K562 (cell line): ENCODE measurements around the gene SYMPK. TPM values are rescaled to one million over a fixed set of nuclear protein-coding genes. Genes with fewer than 3 reads are reported as not detected.

Experiments
- E2F3 ChIP-seq: fragments of 250-450 bp; sonication (Bioruptor Pico); IDR thresholded peaks from 2 replicates; pipeline ENCODE4 v1.4.0; 2020; ENCODE audit warnings: mild to moderate bottlenecking
- MGA ChIP-seq: fragments of 450-650 bp; IDR thresholded peaks from 2 replicates; pipeline ENCODE4 v1.6.1; 2016; ENCODE audit warnings: mild to moderate bottlenecking, moderate library complexity
- NCOA4 ChIP-seq: fragments of 450-650 bp; IDR thresholded peaks from 2 replicates; pipeline ENCODE4 v1.6.1; 2018; ENCODE audit warnings: mild to moderate bottlenecking; ENCODE audit not compliant: partially characterized antibody
- REST ChIP-seq, 2 experiments: fragments of 450-650 bp; formaldehyde crosslinking in 1 of 2; IDR thresholded peaks; 2 replicates each; pipeline versions ENCODE4 v1.4.0 to v1.6.1; 2014 to 2020; ENCODE audit warnings: mild to moderate bottlenecking in 2 of 2, borderline replicate concordance in 1 of 2, low read depth in 1 of 2
- ZNF311 ChIP-seq: fragments of 250-450 bp; sonication (Bioruptor Pico); IDR thresholded peaks from 2 replicates; pipeline ENCODE4 v1.4.0; 2020; ENCODE audit warnings: mild to moderate bottlenecking, moderate library complexity
- ZNF583 ChIP-seq: fragments of 250-450 bp; sonication (Bioruptor Pico); IDR thresholded peaks from 2 replicates; pipeline ENCODE4 v1.4.0; 2020
- polyA plus RNA-seq, 8 experiments: library from polyadenylated mRNA; depleted of rRNA in 4 of 8; stranded (reverse) in 5 of 8; unstranded in 3 of 8; fragments of >200 nt; fragmentation: Nextera tagmentation in 2 of 8; fragmentation: Illumina TruSeq in 1 of 8; extraction: Ambion mirVana in 2 of 8; extraction: Trizol in 1 of 8; gene quantifications; 2 replicates each; pipeline versions ENCODE4 v1.2.1 to v1.2.3, GENCODE V29; 2011 to 2014; ENCODE audit warnings: inconsistent platforms in 1 of 8, missing spikeins in 1 of 8
- total RNA-seq, 7 experiments: library from RNA; depleted of rRNA in 6 of 7; stranded (reverse); fragments of >200 nt in 6 of 7; fragmentation: Illumina TruSeq in 2 of 7; extraction: Trizol in 2 of 7; gene quantifications; 2 replicates each; pipeline versions ENCODE4 v1.2.1 to v1.2.3, GENCODE V29; 2011 to 2021; ENCODE audit warnings: low replicate concordance in 1 of 7

SYMPK gene
- total and polyA plus RNA-seq, 9 of the 15 experiments (the other 6 are each of a cell fraction or from before 2014, with no cell fraction given), result 0.73 to 95.5 (median 58.4) TPM

DNA sequence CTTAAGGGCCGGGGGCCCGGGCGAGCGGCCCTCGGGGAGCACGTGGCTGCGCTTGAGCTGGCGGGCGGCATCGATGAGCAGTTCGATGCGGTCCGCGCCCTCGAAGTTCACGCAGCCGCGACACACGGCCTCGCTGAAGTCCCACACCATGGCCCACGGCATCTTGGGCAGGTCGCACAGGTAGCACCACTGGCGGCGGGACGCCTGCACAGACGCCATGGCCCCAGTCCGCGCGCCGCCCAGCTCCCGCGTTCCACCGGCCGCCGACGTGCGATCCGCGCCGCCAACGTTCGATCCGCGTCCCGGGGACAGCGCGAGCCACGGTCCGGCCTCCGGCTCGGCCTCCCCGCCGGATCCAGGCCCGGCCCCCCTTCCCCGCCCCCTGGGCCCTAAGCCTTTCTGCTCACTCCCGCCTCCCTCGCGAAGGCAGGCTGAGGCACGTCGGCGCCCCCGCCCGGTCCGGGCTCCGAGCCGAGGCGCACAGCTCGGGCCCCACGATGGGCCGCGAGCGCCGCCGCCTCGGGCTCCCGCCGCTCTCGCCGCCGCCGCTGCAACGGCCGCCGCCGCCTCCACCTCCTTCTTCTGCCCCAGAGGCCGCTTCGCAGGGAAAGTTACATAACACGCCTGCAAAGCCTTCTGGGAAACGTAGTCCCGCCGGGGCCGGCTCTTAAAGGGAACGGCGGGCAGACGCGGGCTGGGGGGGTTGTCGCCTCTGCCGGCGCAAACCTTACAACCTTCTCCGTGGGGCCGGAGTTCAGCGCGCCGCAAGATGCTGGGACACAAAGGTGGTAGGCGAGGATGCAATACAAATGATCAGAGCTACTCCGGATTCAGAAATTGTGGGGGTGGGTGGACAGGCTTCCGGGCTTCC is 22.8 kb upstream of the SYMPK start, which contains the start of gene IRF2BP1 (continued):
- no peak for TF ChIP-seq REST (IDR thresholded peaks at IDR 0.05; ENCODE audit: borderline replicate concordance)
- TF ChIP-seq REST (CRISPR knock-in tag; IDR thresholded peaks at IDR 0.05; ENCODE audit: low read depth), result 0 out of 2 replicates have a peak, but pooled peaks have one; percentile 27
- TF ChIP-seq E2F3 (CRISPR knock-in tag), result 0 out of 2 replicates have a peak, but pooled peaks have one; percentile 46
- peak; percentile 86 for TF ChIP-seq MGA
- TF ChIP-seq ZNF583 (CRISPR knock-in tag), result no peak
- TF ChIP-seq NCOA4, result no peak
- TF ChIP-seq ZNF311 (CRISPR knock-in tag), result no peak
